ENCODE measurements around the gene RIN2.

RIN2 gene

GRCh38 chr20:19787366-19787765 is 29.3 kb downstream of the RIN2 start:
- TF ChIP-seq YY1 (IDR thresholded peaks at IDR 0.05; ENCODE audit: insufficient read depth, insufficient read length): no peak
- TF ChIP-seq ZNF274 (IDR thresholded peaks at IDR 0.05; ENCODE audit: low read depth, low read length): no peak
- no peak for TF ChIP-seq SUZ12 (IDR thresholded peaks at IDR 0.05; ENCODE audit: extremely low read depth, insufficient read depth, insufficient read length)
- H3K4me1 ChIP-seq (ENCODE audit: insufficient read depth, insufficient read length): no peaks in the 10 kb centered on the region
- DNase-seq (ENCODE audit: low read depth, low spot score): no peak

DNA sequence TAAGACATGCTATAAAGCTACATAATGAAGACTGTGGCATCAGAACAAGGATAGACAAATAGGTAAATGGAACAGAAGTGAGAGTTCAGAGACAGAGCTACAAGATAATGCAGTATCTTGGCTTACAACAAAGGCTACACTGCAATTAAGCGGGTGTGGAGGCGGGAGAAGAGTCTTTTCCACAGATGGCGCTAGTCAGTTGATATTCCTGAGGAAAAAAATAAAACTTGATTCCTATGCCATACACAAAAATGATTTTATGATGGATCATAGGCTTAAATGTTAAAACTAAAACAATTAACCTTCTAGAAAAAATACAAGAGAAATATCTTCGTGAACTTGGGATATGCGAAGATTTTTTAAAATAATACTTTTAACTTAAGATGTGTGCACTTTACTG is 31.0 kb downstream of the RIN2 start:
- no peaks in the 10 kb centered on the region for H3K27me3 ChIP-seq (ENCODE audit: insufficient read depth, insufficient read length)
- no peak for DNase-seq (ENCODE audit: low read depth, low spot score)
- no peaks in the 10 kb centered on the region for H3K4me1 ChIP-seq (ENCODE audit: insufficient read depth, insufficient read length)
- H3K9ac ChIP-seq (ENCODE audit: insufficient read length, low read depth): no peak overlapping the region
- TF ChIP-seq YY1 (IDR thresholded peaks at IDR 0.05; ENCODE audit: insufficient read depth, insufficient read length) (no peak), SUZ12 (IDR thresholded peaks at IDR 0.05; ENCODE audit: extremely low read depth, insufficient read depth, insufficient read length) (no peak), ZNF274 (IDR thresholded peaks at IDR 0.05; ENCODE audit: low read depth, low read length) (no peak)
- no peak overlapping the region for H3K4me3 ChIP-seq (ENCODE audit: insufficient read length, low read depth)
- no peaks in the 10 kb centered on the region for H3K36me3 ChIP-seq (ENCODE audit: insufficient read depth, insufficient read length, low read length)
- 0 out of 2 replicates have a peak, but pooled peaks cover 13% of the 10 kb centered on the region for H3K9me3 ChIP-seq (ENCODE audit: insufficient read depth, low read length)

More at GRCh38 chr20:19787366-19787765, 29.3 kb downstream of the RIN2 start:
- H3K27me3 ChIP-seq (ENCODE audit: insufficient read depth, insufficient read length): no peaks in the 10 kb centered on the region
- 0 out of 2 replicates have a peak, but pooled peaks cover 13% of the 10 kb centered on the region for H3K9me3 ChIP-seq (ENCODE audit: insufficient read depth, low read length)
- no peaks in the 10 kb centered on the region for H3K36me3 ChIP-seq (ENCODE audit: insufficient read depth, insufficient read length, low read length)
- no peak overlapping the region for H3K4me3 ChIP-seq (ENCODE audit: insufficient read length, low read depth)
- no peak overlapping the region for H3K9ac ChIP-seq (ENCODE audit: insufficient read length, low read depth)

DNA sequence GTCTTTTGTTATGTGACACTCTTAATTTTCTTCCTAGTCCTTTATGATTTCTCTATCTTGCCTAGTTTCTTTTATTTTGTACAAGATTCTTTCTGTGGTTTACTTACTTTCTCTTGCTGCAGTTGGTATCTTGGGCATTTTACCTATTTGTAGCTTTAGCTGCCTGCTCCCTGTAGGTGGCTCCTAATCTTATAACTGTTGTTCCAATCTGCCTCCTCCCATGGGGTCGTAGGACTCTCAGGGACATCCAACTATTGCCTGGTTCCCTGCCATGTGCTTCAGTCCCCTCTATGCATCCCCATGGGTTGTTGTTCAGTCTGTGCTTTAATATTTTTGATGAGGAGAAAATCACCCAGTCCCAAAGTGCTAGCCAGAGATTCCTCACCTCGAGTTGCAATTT is 31.4 kb downstream of the RIN2 start:
- Histone ChIP-seq H3K27me3 (ENCODE audit: insufficient read depth, insufficient read length) (no peaks in the 10 kb centered on the region), H3K9me3 (ENCODE audit: insufficient read depth, low read length) (0 out of 2 replicates have a peak, but pooled peaks cover 13% of the 10 kb centered on the region), H3K4me1 (ENCODE audit: insufficient read depth, insufficient read length) (no peaks in the 10 kb centered on the region), H3K36me3 (ENCODE audit: insufficient read depth, insufficient read length, low read length) (no peaks in the 10 kb centered on the region), H3K9ac (ENCODE audit: insufficient read length, low read depth) (no peak overlapping the region), H3K4me3 (ENCODE audit: insufficient read length, low read depth) (no peak overlapping the region)
- TF ChIP-seq YY1 (IDR thresholded peaks at IDR 0.05; ENCODE audit: insufficient read depth, insufficient read length): no peak
- TF ChIP-seq ZNF274 (IDR thresholded peaks at IDR 0.05; ENCODE audit: low read depth, low read length): no peak
- TF ChIP-seq SUZ12 (IDR thresholded peaks at IDR 0.05; ENCODE audit: extremely low read depth, insufficient read depth, insufficient read length): no peak
- no peak for DNase-seq (ENCODE audit: low read depth, low spot score)

DNA sequence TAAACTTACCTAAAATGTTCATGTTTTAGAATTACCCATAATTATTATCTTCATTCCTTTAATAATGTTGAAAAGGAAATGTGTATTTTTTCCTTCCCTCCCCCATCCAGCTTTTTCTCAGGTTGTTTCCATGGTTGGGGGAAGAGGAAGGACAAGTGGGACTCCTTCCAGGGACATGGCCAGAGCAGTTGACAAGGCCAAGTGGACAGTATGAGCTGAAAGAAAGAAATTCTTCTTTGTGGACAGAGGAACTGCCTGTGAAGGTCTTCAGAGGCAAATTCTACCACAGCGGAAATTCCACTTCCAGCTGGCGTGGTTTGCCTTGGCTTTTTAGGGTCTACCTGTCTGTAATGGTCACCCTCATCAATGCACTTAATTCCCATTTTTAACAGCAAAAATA is 33.8 kb downstream of the RIN2 start:
- Histone ChIP-seq H3K4me1 (ENCODE audit: insufficient read depth, insufficient read length) (no peaks in the 10 kb centered on the region), H3K27me3 (ENCODE audit: insufficient read depth, insufficient read length) (no peaks in the 10 kb centered on the region), H3K9ac (ENCODE audit: insufficient read length, low read depth) (no peak overlapping the region), H3K4me3 (ENCODE audit: insufficient read length, low read depth) (no peak overlapping the region), H3K36me3 (ENCODE audit: insufficient read depth, insufficient read length, low read length) (no peaks in the 10 kb centered on the region), H3K9me3 (ENCODE audit: insufficient read depth, low read length) (0 out of 2 replicates have a peak, but pooled peaks cover 13% of the 10 kb centered on the region)
- no peak for TF ChIP-seq SUZ12 (IDR thresholded peaks at IDR 0.05; ENCODE audit: extremely low read depth, insufficient read depth, insufficient read length)
- no peak for TF ChIP-seq YY1 (IDR thresholded peaks at IDR 0.05; ENCODE audit: insufficient read depth, insufficient read length)
- TF ChIP-seq ZNF274 (IDR thresholded peaks at IDR 0.05; ENCODE audit: low read depth, low read length): no peak
- DNase-seq (ENCODE audit: low read depth, low spot score): no peak

GRCh38 chr20:19793716-19794115 is 35.7 kb downstream of the RIN2 start:
- Histone ChIP-seq H3K4me1 (ENCODE audit: insufficient read depth, insufficient read length) (no peaks in the 10 kb centered on the region), H3K9me3 (ENCODE audit: insufficient read depth, low read length) (0 out of 2 replicates have a peak, but pooled peaks cover 3% of the 10 kb centered on the region), H3K4me3 (ENCODE audit: insufficient read length, low read depth) (no peak overlapping the region), H3K27me3 (ENCODE audit: insufficient read depth, insufficient read length) (no peaks in the 10 kb centered on the region), H3K36me3 (ENCODE audit: insufficient read depth, insufficient read length, low read length) (no peaks in the 10 kb centered on the region), H3K9ac (ENCODE audit: insufficient read length, low read depth) (no peak overlapping the region)
- DNase-seq (ENCODE audit: low read depth, low spot score): no peak
- TF ChIP-seq YY1 (IDR thresholded peaks at IDR 0.05; ENCODE audit: insufficient read depth, insufficient read length): no peak
- TF ChIP-seq ZNF274 (IDR thresholded peaks at IDR 0.05; ENCODE audit: low read depth, low read length): no peak
- TF ChIP-seq SUZ12 (IDR thresholded peaks at IDR 0.05; ENCODE audit: extremely low read depth, insufficient read depth, insufficient read length): no peak

DNA sequence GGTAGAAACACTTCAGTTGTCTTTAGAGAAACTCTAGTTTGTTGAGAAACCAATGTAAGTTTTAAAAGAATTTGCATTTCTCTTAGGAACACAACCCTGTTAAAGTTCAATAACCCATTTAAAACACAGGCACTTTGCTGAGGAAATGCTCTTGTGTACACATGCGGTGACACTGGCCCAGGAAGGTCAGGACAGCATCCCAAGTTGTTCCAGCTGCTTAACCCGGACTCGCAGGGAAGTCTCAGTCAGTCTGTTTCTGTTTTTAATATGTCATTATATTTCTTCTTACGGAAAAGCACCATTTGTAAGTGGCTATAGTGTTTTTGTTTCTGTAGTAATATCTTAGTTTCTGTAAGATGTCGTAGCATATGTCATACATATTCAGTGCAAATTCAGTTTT is 36.9 kb downstream of the RIN2 start:
- Histone ChIP-seq H3K4me1 (ENCODE audit: insufficient read depth, insufficient read length) (no peaks in the 10 kb centered on the region), H3K27me3 (ENCODE audit: insufficient read depth, insufficient read length) (no peaks in the 10 kb centered on the region), H3K36me3 (ENCODE audit: insufficient read depth, insufficient read length, low read length) (peaks cover 3% of the 10 kb centered on the region), H3K4me3 (ENCODE audit: insufficient read length, low read depth) (no peak overlapping the region), H3K9me3 (ENCODE audit: insufficient read depth, low read length) (no peaks in the 10 kb centered on the region), H3K9ac (ENCODE audit: insufficient read length, low read depth) (no peak overlapping the region)
- DNase-seq (ENCODE audit: low read depth, low spot score): no peak
- TF ChIP-seq SUZ12 (IDR thresholded peaks at IDR 0.05; ENCODE audit: extremely low read depth, insufficient read depth, insufficient read length) (no peak), ZNF274 (IDR thresholded peaks at IDR 0.05; ENCODE audit: low read depth, low read length) (no peak), YY1 (IDR thresholded peaks at IDR 0.05; ENCODE audit: insufficient read depth, insufficient read length) (no peak)

DNA sequence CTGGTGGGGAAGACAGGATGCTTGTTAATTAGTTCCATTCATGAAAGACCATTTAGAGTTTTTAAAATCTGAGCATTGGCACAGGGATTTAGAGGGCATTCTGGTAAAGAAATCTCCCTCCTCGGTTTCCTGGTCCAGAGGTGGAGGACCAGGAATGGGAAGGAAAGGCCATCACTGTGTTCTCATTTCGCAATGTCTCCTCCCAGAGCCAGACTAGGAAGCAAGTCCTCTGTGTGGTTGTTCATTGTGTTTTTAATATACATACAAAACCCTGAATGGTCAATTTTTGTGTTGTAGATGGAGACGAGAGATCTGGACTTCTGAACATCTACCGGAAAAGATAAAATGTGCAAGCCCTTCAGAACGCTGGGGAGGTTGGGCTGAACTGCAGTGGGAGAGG is 41.3 kb downstream of the RIN2 start:
- TF ChIP-seq YY1 (IDR thresholded peaks at IDR 0.05; ENCODE audit: insufficient read depth, insufficient read length) (no peak), SUZ12 (IDR thresholded peaks at IDR 0.05; ENCODE audit: extremely low read depth, insufficient read depth, insufficient read length) (no peak), ZNF274 (IDR thresholded peaks at IDR 0.05; ENCODE audit: low read depth, low read length) (no peak)
- no peak for DNase-seq (ENCODE audit: low read depth, low spot score)
- H3K9ac ChIP-seq (ENCODE audit: insufficient read length, low read depth): no peak overlapping the region
- H3K4me1 ChIP-seq (ENCODE audit: insufficient read depth, insufficient read length): no peaks in the 10 kb centered on the region
- H3K36me3 ChIP-seq (ENCODE audit: insufficient read depth, insufficient read length, low read length): peaks cover 5% of the 10 kb centered on the region
- no peaks in the 10 kb centered on the region for H3K9me3 ChIP-seq (ENCODE audit: insufficient read depth, low read length)
- no peak overlapping the region for H3K4me3 ChIP-seq (ENCODE audit: insufficient read length, low read depth)
- H3K27me3 ChIP-seq (ENCODE audit: insufficient read depth, insufficient read length): no peaks in the 10 kb centered on the region
